Hippocampal formation (tissue), 2 donors: ENCODE results near the gene CPNE5.
A peak's percentile ranks its signal among the peaks of the same experiment; 100 is the strongest.

Experiments
- DNase-seq, 2 donors: peaks; one replicate each; lab custom pipeline; 2025; lab: John Stamatoyannopoulos, UW

CPNE5 gene

DNA sequence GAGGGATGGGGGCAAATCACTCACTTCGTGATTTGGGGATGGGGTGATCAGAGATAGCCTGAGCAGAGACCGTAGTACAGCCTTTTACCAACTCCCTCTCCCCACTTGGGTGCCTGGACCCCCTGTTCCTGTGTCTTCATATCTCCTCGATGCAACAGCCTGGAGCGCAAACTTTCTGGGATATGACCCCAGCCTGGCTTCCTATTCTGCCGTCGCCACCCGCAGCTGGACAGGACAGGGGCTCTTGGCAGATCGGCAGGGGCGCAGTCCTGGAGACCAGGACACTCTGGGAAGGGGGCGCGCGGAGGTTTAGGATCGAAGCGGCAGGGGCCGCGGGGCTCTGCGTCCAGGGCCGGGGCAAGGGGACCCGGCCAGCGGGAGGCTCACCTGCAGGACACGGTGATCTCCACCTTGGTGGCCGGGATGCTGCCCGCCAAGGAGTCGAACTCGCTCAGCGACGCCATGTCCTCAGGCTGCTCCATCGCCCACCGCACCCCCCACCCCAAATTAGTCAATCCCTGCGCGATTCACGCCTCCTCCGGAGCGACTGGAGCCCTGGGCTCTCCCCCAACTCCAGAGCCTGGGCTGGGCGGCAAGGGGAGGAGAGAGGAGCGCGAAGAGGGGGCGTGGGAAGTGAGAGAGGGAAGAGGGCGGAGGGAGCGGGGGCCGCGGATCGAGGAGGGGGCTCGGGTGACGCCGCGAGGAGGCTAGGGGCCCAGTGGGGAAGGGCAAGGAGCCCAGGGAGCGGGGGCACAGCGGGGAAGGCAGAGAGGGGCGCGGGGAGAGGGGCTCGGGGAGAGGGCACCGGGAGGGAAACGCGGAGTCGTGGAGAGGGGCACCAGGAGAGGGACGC is at the start of gene CPNE5:
TSS of gene CPNE5 (minus strand) at position 549 of the 853 bp plus-strand sequence. CDS start at position 482, 67 bp downstream.
- no peak for DNase-seq

DNA sequence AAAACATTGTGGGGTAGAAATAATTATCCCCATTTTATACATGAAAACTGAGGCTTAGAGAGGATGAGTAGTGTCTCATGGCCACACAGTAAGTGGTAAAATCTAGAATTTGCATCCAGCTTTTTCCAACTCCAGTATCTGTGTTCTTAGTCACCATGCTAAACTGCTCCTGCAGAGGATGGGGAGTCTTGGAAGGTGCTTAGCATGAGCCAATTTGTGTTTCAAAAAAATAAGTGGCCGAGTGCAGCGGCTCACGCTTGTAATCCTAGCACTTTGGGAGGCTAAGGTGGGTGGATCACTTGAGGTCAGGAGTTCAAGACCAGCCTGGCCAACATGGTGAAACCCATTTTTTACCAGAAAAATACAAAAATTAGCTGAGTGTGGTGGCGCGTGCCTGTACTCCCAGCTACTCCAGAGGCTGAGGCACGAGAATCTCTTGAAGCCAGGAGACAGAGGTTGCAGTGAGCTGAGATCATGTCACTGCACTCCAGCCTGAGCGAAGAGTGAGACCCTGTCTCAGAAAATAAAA is 48.9 kb upstream of the CPNE5 start:
- no peak for DNase-seq

DNA sequence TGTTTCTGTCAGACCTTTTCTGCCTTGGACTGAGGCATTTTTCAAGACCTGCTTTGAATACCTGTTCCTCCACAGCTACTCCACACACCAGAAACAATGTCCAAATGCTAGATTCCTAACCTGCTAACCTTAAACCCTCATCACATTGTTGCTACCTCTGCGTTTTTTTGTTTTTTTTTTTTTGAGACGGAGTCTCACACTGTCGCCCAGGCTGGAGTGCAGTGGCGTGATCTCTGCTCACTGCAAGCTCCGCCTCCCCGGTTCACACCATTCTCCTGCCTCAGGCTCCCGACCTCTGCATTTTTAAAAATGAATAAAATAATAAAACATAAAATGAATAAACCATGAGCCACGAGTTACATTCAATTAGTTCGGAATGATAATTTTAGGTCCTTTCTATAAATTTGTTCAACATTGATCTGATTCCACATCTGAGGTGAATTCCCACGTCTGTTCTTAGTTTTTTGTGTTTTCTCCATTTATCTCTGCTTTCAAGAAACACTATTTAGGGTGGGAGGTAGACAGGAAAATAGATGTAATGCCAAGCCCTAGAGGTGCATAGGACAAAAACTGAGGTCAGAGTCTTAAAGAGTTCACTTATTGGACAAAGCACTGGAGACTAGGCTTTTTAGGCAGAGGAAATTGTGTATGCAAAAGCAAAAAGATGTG is 47.8 kb upstream of the CPNE5 start:
- DNase-seq: no peak

DNA sequence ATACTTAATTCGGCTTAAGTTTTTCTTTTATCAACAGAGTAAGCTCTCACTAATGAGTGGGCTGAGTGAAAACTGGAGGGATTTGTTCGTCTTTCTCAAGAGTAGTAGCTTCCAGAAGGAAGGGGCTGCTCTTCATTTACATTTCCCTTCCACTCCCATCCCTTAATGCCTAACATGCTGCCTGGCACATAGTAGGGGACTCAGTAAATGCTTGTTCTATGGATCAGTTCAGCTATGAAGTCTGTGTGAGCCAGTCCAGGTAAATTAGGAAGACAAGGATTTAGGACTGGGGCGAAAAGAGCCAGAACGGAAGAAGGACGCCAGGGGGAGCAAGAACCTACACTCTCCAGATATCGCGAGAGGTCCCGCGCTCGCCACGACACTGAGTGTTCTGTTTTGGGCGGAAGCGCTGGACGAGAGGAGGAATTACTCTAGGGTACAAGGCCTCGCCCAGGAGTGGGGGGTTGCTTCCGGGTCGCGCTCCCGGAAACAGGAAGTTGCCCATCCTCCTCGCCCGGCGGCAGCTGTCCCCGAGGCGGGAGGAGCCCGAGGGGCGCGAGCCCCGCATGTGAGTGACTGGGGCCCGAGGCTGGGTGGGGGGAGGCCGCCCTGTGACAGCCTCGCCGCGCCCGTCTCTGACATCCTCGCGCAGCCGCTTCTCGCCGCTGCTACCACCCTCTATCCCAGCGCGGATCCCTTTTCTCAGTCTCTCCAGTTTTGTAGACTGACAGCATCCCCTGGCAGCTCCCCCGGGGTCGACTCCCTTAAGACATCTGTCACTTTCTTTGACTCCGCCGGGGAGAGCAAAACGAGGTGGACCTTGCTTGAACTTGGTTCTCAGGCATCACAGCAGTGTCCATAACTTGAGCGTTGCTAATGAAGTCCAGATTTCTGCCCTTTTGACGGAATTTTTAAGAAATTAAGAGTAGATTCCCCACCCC is 46.5 kb upstream of the CPNE5 start, which contains the start of gene C6orf89:
TSS of gene C6orf89 (plus strand) at position 492 of the 941 bp plus-strand sequence. CDS start 13,493 bp downstream, outside the sequence.
- DNase-seq: peak; percentile 97 to 98

DNA sequence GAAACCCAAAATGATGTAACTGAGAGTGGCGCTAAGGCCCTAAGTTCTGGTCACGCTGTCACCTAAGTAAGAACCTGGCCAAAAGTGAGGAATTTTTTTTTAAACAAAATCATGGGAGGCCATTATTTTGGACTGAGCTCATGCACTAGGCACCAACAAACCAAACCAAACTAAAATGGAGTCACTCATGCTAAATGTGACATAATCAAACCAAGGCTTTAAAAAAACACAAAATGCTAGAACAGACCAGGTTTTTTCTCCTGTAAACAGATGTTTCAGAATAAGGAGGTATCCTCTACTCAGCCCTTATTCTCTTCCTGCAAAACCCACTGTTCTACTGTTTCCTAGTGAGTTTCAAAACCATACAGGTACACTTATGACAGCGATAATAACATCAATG is 45.4 kb upstream of the CPNE5 start:
- DNase-seq: no peak

DNA sequence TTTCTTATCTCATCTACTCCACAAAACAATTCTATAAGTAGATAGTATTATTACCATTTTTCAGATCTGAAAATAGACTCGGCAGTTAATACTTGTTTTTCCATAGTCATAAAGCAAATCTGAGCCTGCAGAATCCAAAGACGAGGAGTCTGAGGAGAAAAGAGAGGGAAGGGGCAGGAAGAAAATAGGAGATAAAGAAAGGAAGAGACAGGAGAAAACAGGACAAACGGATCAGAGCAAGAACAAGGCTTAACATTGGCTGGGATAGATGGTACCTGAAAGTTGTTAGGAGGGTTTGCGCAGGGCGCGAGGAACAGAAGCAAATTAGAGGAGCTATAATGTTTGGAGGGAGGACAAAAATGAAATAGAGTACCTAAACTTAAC is 36.0 kb upstream of the CPNE5 start:
- DNase-seq: no peak

DNA sequence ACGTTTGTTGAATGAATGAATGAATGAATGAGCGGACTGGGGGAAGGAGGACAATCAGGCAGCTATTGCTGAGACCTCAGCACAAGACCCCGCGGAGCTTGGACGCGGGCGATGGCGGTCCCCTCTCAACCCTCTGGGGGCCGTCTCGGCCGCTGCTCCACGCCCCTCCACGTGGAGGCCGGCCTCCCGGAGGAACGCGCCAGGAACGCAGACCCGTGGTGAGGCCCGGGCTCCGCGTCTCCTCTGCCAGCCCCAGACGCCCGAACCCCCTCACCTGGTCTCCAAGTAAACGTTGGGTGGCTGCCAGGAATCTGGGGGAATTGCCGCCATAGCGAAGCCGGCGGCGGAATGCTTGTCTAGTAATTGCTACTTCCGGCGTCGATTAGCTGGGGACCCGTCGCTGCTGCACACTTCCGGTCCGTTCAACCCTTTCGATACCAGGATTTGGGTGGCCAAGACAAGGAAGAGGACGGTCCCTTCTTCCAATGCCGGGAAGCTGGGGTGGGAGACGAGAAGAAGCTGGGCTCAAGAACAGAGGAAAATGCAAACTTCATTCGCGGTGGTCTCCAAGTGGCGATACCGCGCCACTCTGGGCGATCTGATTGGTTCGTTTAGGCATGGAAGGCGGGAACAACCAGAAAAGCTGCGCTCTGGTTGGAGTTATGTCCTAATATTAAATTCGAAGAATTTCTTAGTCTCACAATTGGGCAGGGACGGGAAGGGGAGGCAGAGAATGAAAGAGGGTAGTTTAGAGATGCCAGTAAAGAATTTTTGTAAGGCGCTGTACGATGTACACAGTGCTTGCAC is 35.4 kb upstream of the CPNE5 start, which contains the start of gene PPIL1:
TSS of gene PPIL1 (minus strand) at position 361 of the 807 bp plus-strand sequence. CDS start at position 330, 31 bp downstream.
- DNase-seq: peak; percentile 77 to 91

DNA sequence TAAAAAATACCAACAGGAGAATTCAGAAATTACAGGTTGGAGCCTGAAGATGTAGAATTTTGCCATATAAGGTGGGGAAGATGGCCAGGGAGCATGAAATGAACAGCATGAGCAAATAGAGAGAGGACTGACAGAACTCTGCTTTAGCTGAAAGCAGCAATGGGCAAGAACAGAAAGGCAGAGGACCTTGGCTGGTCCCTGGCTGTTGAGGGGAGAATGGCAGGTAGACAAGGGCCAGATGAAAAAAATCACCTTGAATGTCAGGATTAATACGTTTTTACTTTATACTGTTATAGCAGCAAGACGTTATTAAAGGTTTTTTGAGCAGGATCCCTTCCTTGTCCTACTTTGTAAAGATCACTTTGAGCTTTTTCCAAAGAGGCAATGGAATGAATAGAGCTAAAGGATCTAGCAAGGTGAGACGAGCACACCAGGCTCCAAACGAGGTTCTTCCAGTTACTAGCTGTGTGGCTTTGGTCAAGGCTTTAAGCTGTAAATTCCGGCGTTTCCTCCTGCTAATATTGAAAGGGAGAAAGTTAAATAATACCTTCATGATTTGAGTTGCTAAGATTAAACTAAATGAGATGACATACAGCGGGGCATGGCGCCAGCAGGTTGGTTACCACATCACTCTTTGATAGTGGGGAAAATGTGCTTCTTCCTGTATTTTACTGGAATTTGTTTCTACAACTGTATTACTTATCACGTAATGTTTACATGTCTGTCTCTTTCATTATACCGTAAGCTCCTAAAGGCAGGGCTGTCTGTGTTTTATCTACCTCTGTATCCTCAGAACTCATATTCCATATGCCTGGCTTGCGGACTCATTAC is 34.6 kb upstream of the CPNE5 start:
- DNase-seq: no peak

DNA sequence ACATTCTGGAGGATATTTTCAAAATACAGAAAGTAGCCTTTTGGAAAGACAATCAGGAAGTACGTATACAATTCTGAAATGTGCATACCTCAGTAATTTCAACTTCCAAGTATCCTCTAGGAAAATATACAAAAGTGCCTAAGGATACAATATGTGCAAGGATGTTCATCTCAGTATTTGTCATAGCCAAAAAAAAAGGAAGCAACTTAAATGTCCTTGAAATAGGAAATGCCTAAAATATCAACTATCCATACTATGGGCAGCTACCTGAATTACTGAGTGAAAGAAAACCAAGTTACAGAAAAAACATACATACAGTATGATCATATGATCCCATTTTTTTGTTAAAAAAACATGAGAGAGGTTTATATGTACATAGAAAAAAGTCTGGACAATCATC is 33.9 kb upstream of the CPNE5 start:
- no peak for DNase-seq

DNA sequence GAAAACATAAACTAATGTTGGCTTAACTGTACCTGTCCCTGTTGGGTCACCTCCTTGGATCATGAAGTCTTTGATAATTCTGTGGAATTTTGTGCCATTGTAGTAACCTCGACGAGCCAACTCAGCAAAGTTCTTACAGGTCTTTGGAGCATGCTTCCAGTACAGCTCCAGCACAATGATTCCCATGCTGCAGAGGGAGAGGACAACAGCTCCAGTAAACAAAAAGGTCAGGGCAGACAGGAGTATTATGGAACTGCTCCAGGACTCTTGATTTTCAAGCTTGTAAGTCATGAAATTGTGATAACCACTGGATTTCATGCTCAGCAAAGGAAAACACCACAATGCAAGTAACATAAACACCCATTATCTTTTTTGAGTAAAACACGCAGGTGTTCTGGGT is 32.4 kb upstream of the CPNE5 start:
- no peak for DNase-seq

DNA sequence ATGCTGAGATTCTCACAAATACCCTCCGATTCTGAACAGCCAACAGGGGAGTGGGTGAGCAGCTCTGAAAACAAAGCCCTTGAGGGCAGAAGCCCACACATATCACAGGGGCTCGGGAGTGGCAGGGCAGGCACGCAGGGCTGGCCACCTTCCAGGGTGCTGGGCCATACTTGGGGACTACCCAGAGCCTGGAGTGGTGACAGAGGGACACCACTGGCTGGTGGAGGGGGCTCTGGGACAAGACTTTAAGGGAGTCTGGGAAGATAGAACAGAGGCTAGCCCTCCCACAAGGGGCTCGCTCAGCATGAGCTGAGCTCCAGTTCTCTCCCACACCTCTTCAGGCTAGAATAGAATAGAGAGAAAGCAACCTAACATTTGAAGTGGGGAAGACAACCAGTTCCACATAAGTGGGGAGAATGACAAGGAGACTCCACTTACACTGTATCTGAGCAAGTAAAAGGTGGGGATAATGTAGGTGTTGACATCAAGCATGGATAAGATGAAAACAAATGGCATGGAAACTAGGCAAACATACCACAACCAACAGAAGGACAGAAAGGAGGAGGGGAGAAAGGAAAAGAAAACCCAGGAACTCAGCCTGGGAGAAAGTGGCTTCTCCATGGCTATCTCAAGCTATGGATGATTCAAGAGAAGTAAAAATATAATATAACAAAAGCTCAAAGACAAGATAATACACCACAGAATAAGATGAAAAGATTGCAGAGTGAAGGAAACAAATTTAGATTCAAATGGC is 28.4 kb upstream of the CPNE5 start:
- DNase-seq: no peak

DNA sequence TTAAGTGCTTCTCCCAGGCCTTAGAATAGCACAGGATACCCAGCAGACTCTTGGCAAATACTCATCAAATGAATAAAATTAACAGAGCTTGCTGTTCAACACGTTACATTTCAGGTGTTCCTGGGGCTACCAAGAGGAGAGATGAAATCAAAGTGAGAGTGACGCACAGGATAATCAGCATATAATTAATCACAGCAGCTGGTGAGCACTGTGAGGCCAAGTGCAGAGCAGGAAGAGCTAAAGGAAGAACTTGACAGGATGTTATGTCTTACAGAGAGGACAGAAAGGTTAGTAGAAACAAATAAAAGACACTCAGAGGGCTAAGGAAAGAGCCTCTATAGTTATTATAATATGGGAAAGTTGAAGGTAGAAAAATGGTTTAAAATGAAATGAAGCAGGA is 26.6 kb upstream of the CPNE5 start:
- DNase-seq: no peak

DNA sequence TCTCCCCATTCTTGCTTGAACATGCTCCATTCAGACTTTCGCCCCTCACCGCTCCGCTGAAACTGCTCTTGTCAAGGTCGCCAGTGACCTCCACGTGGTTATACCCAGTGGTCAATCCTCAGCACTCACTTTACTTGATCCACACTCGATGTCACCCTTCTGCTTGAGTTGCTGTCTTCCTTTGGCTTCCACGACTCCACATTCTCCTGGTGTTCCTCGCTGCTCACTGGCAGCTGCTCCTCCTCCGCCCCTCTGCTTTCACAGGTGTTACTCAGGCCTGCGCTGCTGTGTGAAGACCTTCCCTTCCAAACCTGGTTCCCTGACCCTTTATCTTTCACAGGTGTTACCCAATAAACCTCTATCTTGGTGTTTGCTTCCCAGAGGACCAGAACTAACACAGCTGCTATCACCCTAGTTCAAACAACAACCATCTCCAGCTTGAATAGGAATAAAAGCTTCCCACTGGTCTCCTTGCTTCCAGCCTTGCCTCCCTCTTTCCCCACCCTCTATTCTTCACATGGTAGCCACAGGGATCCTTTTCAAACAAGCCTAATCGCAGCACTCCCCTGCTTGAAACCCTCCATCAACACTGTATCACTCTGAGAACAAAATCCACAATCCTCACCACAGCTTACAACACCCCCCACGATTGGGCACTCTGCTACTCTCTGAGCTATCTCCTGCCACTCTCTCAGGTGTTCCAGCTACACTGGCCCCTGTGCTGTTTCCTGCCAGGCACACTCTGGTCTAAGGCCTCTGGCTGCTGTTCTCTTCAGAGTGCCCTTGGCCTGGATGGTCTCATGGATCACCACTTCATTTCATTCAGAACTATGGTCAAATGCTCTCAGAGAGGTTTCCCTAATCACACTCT is 24.7 kb upstream of the CPNE5 start:
- no peak for DNase-seq

DNA sequence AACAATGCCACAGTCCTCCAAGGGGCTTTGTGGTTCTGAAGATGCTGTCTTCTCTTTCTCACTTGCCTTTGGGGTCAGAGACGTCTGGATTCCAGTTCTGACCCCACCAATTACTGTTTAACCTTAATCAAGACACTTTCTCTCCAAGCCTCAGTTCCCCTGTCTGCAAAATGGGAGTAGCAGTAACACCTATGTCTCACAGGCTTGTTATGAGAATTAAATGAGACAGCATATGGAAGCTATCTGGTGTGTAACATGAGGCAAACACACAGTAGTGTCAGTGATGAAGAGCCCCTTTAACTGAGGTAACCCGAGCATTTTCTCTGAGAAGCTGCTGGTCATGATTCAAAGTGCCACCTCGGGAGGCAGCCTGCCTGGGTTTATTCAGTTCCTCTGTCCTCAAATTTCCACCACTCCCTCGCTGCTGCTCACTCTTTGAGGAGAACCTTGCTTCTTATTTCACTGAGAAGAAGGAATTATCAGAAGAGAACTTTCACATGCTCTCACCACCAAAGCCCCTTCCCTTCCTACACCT is 23.7 kb upstream of the CPNE5 start:
- no peak for DNase-seq

DNA sequence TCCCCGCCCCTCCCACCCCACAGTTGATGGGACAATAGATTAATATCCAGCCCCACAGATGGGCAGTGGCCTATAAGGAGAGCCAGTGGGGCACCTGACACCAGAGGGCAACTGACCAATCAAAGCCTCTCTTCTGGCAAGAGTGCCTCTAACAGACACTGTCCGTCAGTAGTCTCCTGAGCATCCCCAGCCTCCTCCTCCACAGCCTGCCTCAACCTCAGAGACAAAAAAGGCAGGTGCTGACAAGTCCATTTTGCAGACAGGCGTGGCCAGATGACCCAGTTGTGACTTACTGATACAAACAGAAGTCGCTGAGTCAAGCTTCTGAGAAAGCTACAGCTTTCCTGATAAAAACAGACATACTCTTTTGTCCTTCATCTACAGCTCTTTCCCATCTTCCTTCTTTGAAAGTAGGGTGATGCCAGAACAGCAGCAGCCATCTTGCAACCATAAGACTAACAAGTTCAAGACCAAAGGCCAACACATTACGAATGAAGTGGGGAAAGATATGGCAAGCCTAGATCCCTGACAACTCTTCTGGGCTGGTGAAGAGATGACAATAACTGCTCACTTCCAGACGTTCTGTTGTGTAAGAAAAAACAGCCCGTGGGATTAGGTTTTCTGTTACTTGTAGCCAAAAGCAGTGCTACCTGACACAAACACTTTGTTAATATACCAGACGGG is 23.1 kb upstream of the CPNE5 start:
- DNase-seq: no peak

DNA sequence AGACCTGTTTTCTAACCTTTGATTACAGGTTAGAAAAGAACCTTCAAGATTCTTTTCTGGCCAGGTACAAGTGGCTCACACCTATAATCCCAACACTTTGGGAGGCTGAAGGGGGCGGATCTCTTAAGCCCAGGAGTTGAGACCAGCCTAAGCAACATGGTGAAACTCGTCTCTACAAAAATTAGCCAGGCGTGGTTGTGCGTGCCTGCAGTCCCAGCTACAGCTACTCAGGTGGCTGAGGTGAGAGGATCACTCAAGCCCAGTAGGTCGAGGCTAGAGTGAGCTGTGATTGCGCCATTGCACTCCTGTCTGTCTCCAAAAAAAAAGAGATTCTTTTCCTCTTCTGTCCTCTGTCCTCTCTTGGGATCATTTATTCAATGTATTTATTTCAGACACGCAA is 20.9 kb upstream of the CPNE5 start:
- no peak for DNase-seq

DNA sequence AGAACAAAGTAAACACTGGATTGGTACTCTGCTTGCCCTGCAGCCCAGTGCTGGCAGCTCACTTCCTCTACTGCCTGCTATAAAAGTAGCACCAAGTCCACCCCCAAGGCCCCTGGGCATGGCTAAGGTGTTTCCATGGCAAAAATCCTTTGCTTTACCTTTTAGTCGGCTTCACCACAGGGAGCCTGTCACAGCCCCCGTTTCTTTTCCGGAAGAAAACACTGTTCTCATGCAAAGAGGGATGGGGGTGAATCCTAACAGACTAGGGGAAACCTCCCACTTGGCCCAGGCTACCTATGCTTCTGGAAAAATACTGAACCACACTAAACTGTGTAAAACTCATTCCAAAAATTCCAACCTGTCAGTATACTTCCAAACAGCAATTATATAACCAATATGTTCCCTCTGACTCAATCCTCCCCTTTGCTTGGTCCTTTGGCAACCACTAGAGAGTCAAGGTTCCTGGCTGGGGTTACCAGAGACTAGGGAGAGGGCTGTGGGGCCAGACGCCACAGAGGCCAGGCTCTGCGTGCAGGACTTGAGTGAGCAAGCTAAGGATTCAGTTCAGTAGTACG is 19.2 kb upstream of the CPNE5 start:
- DNase-seq: no peak
